HFF-Myc (cell line): ENCODE results near the gene TRPC3.
A peak's percentile ranks its signal among the peaks of the same experiment; 100 is the strongest.

Experiments used
- DNase-seq: peaks from one replicate; pipeline ENCODE4 v3.0.0-alpha.2; 2011; ENCODE audit warnings: low read depth; ENCODE audit errors: extremely low read depth
- H3K4me3 ChIP-seq: replicated peaks from 2 replicates; pipeline ENCODE4 v1.5.1; 2011; ENCODE audit warnings: low read depth, mild to moderate bottlenecking, control low read depth, low read length
- CTCF ChIP-seq: IDR thresholded peaks from 2 replicates; pipeline ENCODE4 v1.5.1; 2012; ENCODE audit warnings: mild to moderate bottlenecking, low read depth, low read length, control low read depth; ENCODE audit errors: missing control alignments

TRPC3 gene

GRCh38 chr4:121989715-121990114 lies 37.9 kb upstream of the TRPC3 start:
- TF ChIP-seq CTCF, result no peak
- H3K4me3 ChIP-seq, result no peak overlapping the region
- peak; percentile 24 for DNase-seq

GRCh38 chr4:121988950-121989349 lies 37.1 kb upstream of the TRPC3 start:
- no peak for TF ChIP-seq CTCF
- DNase-seq, result no peak
- no peak overlapping the region for H3K4me3 ChIP-seq

DNA sequence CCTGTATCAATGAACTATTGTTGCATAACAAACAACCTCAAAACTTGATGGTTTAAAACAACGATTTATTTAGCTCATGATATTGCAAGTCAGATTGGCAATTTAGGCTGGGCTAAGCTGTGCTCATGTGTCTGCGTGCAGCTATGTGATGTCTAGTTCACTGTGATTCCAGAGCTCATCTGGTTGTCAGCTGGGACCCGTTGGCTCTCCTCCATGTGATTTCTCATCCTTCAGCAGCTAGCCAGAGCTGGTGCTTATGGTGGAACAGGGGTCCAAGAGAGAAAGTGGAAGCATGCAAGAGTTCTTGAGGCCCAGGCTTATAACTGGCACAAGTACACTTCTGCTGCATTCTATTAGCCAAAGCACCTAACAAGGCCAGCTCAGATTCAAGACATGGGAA lies 28.8 kb upstream of the TRPC3 start:
- DNase-seq, result peak; percentile 57
- TF ChIP-seq CTCF, result no peak
- H3K4me3 ChIP-seq, result no peak overlapping the region

DNA sequence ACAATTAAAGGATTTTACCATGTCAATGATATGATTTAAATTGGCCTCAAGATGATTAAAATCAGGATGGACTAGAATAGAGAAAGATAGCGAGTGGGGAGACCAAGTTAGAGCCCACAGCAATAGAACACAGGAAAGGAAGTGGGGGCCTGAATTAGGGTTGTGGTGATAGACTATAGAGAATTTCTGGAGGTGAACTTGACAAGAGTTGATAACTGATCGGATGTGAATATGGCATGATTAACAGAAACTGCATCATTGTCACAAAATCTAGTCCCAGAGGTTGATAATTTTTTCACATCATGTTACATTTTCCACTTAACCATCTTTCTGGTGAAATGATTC lies 26.3 kb upstream of the TRPC3 start:
- H3K4me3 ChIP-seq, result no peak overlapping the region
- TF ChIP-seq CTCF, result no peak
- DNase-seq, result no peak

DNA sequence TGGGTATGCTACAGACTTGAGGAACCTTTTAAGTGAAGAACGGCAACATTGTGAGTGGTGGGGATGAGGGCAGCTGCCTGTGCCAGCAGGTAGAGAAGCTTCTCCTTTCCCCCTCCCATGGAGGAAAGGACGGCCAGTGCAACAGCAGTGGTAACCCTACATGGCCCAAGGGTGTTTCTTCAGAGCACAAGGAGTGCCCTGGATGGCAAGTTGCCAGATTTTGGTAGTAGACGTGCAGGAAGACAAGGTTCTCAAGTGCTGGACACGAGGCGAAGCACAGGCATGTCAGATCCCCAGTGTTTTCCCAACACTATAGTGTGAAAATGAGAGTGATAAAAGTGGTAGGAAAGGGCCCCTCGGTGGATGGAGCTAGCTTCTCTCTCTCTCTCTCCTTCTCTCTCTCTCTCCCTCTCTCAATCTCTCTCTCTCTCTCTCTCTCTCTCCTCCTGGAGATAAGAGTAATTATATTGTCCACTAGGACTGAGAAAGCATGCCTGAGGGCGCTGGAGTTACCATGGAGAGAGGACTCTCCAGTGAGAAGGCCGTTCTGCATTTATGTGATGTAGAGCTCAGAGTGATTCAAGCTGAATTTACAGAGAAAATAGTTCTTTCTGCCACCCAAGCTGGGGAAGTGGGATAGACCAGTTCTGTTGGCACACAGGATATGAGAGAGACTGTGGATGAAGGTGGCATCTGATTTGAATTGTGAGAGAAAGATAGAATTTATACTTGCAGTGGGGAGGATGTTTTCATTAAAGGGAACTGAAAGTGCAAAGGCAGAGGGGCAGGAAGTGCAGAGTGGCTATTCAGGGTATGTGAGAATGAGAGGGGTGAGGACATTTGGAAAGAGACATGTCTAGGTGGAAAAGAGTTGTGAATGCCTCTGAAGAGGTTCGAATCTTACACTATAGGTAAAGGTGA lies 25.7 kb upstream of the TRPC3 start:
- no peak for DNase-seq
- H3K4me3 ChIP-seq, result no peak overlapping the region
- TF ChIP-seq CTCF, result no peak

DNA sequence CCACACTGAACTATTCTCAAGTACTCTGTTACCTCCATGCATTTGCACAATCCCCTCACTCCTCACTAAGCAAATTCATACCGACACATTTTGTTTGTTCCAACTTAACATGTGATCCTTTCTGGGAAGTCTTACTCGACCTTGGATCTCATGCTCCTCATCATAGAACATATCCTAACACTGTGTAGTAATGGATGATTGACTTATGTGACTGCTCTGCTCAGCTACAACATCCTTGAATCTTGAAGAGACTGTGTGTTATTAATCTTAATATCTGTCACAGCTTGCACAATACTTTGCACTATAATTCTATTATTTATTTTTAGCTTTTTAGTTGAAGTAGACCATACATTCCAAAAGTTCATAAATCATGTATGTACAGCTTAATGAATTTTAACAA lies 23.9 kb upstream of the TRPC3 start:
- no peak for DNase-seq
- TF ChIP-seq CTCF, result no peak
- no peak overlapping the region for H3K4me3 ChIP-seq
